ENCODE data around the gene STXBP6. TPM values are rescaled to one million over a fixed set of nuclear protein-coding genes. Genes with fewer than 3 reads are reported as not detected.

STXBP6 gene
- total RNA-seq, 1 experiment from 2014 or later: 5.3 TPM

DNA sequence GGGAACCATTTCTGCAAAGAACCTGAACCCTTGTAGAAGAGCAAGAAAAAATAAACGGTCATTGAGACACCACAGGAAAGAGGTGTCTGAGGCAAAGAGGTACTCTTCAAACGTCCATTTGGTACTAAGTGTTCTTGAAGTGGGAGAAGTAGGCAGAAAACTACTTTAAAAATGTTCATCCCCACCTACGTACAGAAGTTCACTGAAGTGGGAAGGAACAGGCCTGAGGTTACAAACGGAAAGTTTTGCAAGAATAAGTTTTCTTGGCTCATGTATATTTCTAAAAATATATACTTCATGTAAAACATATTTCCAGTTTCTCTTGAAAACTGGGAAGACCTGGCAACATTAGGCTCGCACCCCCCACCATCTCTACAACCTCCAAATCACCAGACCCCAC lies 61.2 kb downstream of the STXBP6 start:
- Histone ChIP-seq H3K9me3 (ENCODE audit: low read depth, low read length, poor library complexity, severe bottlenecking) (no peaks in the 10 kb centered on the region), H3K4me1 (ENCODE audit: insufficient read depth, low read length, poor library complexity, severe bottlenecking) (peaks cover 12% of the 10 kb centered on the region), H3K27me3 (replicated peaks; ENCODE audit: insufficient read depth, low read depth, low read length, poor library complexity) (no peaks in the 10 kb centered on the region), H3K27ac (ENCODE audit: low read depth, low read length, poor library complexity, severe bottlenecking) (no peak overlapping the region), H3K4me3 (ENCODE audit: low read depth, low read length, poor library complexity, severe bottlenecking) (no peak overlapping the region), H3K36me3 (ENCODE audit: insufficient read depth, low read length, poor library complexity, severe bottlenecking) (no peaks in the 10 kb centered on the region)
- no TSS peak for BruUV-seq (replicated peaks)
- CTCF ChIA-PET: no interaction called here
- POLR2A ChIA-PET (ENCODE audit: low non-redundant PET): no interaction called here
- TF ChIP-seq, protein P1, sequence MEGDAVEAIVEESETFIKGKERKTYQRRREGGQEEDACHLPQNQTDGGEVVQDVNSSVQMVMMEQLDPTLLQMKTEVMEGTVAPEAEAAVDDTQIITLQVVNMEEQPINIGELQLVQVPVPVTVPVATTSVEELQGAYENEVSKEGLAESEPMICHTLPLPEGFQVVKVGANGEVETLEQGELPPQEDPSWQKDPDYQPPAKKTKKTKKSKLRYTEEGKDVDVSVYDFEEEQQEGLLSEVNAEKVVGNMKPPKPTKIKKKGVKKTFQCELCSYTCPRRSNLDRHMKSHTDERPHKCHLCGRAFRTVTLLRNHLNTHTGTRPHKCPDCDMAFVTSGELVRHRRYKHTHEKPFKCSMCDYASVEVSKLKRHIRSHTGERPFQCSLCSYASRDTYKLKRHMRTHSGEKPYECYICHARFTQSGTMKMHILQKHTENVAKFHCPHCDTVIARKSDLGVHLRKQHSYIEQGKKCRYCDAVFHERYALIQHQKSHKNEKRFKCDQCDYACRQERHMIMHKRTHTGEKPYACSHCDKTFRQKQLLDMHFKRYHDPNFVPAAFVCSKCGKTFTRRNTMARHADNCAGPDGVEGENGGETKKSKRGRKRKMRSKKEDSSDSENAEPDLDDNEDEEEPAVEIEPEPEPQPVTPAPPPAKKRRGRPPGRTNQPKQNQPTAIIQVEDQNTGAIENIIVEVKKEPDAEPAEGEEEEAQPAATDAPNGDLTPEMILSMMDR (conservative IDR thresholded peaks at IDR 0.05; ENCODE audit: low read depth, low read length): no peak
- no peak for TF ChIP-seq EZH2 (IDR thresholded peaks at IDR 0.05; ENCODE audit: borderline replicate concordance, low read depth, low read length, poor library complexity, severe bottlenecking)
- no peak for DNase-seq (ENCODE audit: low spot score)
- intact Hi-C loops (cut with micrococcal nuclease; ENCODE audit: unreplicated experiment): no loop called here

DNA sequence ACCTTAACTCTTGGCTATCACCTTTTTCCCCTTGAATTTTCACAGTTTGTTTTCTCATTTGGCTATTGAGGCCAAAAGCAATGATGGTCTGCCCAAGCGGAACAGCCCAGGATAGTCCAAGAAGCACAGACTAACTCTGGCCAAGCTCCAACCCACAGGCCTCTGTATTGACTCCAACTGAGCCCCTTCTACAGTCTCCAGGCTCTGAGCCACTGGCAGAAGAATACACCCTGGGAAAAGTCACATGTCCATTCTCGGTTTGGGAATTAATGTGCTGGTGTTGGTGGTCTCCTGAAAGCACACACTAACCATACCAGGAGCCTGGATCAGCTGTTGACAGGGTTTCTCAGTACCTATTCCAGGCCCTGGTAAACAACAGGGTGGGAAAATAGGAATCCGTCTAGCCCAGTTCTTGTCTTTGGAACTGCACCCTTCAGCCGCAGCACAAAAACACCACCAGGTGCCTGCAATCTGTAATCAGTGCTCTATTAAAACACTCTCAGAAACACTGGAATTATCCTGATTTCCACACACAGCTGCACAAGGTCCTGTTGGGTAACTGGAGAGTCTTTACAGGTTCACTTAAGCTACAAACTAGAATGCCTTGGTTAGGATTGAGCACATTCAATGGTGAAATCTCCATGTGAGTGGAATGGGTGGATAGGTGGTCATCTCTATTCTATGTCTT lies 63.6 kb downstream of the STXBP6 start:
- CTCF ChIA-PET: no interaction called here
- no TSS peak for BruUV-seq (replicated peaks)
- H3K4me1 ChIP-seq (ENCODE audit: insufficient read depth, low read length, poor library complexity, severe bottlenecking): peaks cover 12% of the 10 kb centered on the region
- no peaks in the 10 kb centered on the region for H3K27me3 ChIP-seq (replicated peaks; ENCODE audit: insufficient read depth, low read depth, low read length, poor library complexity)
- intact Hi-C loops (cut with micrococcal nuclease; ENCODE audit: unreplicated experiment): no loop called here
- no peaks in the 10 kb centered on the region for H3K9me3 ChIP-seq (ENCODE audit: low read depth, low read length, poor library complexity, severe bottlenecking)
- H3K4me3 ChIP-seq (ENCODE audit: low read depth, low read length, poor library complexity, severe bottlenecking): no peak overlapping the region
- H3K27ac ChIP-seq (ENCODE audit: low read depth, low read length, poor library complexity, severe bottlenecking): no peak overlapping the region
- POLR2A ChIA-PET (ENCODE audit: low non-redundant PET): no interaction called here
- DNase-seq (ENCODE audit: low spot score): no peak
- TF ChIP-seq, protein P1 (conservative IDR thresholded peaks at IDR 0.05; ENCODE audit: low read depth, low read length): no peak
- no peak for TF ChIP-seq EZH2 (IDR thresholded peaks at IDR 0.05; ENCODE audit: borderline replicate concordance, low read depth, low read length, poor library complexity, severe bottlenecking)
- H3K36me3 ChIP-seq (ENCODE audit: insufficient read depth, low read length, poor library complexity, severe bottlenecking): no peaks in the 10 kb centered on the region

DNA sequence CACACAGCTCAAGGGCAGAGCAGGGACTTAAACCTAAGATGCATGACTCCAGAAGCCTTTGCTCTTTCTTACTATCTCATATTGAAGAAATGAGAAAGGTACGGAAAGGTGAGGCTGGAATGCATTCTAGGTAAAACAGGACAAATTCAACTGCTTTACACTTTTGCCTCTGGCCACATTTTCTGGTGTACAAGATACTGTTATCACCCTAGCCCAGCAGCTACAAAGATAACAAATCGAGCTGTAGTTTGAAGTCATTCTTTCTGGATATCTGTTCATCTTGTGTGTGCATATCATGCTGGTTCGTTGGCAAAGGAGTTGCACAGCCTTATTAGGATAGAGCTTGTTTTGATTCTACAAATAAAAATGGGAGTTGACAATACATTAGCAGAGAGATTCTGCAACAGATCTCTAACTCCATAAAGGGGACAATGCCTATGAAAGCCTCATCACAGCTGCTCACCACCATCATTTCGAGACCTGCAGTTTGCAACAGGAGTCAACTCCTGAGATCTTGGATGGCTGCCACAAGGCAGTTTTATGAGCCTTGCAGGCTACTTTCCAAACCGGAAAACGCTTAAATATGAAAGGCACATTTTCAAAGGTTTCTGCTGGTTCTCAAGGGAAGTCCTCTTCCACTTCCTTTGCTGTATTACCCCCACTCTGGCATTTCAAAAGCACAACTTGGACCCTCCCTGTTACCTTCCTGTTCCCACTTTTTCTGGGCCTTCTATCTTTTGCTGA lies 64.9 kb downstream of the STXBP6 start:
- POLR2A ChIA-PET (ENCODE audit: low non-redundant PET): no interaction called here
- H3K27me3 ChIP-seq (replicated peaks; ENCODE audit: insufficient read depth, low read depth, low read length, poor library complexity): no peaks in the 10 kb centered on the region
- H3K4me3 ChIP-seq (ENCODE audit: low read depth, low read length, poor library complexity, severe bottlenecking): no peak overlapping the region
- TF ChIP-seq, protein P1 (conservative IDR thresholded peaks at IDR 0.05; ENCODE audit: low read depth, low read length): no peak
- no peak for TF ChIP-seq EZH2 (IDR thresholded peaks at IDR 0.05; ENCODE audit: borderline replicate concordance, low read depth, low read length, poor library complexity, severe bottlenecking)
- no peaks in the 10 kb centered on the region for H3K36me3 ChIP-seq (ENCODE audit: insufficient read depth, low read length, poor library complexity, severe bottlenecking)
- no peaks in the 10 kb centered on the region for H3K9me3 ChIP-seq (ENCODE audit: low read depth, low read length, poor library complexity, severe bottlenecking)
- no TSS peak for BruUV-seq (replicated peaks)
- CTCF ChIA-PET: no interaction called here
- intact Hi-C loops (cut with micrococcal nuclease; ENCODE audit: unreplicated experiment): no loop called here
- DNase-seq (ENCODE audit: low spot score): peak; percentile 83
- H3K4me1 ChIP-seq (ENCODE audit: insufficient read depth, low read length, poor library complexity, severe bottlenecking): peaks cover 12% of the 10 kb centered on the region
- peak overlapping the region; percentile 48 for H3K27ac ChIP-seq (ENCODE audit: low read depth, low read length, poor library complexity, severe bottlenecking)
